ENCODE results near the gene ZFP36L1.
"Not testable (repeated sequence)": the region's sequence is repeated elsewhere in the genome, so short reads cannot be mapped to it uniquely, and the experiment has no call there.

Gene ZFP36L1

GRCh38 chr14:68766299-68767247 lies 26.3 kb downstream of the ZFP36L1 start:
- no peaks in the 10 kb centered on the region for H3K9me3 ChIP-seq (ENCODE audit: severe bottlenecking)
- DNase-seq (ENCODE audit: low spot score) (no peak), ATAC-seq (ENCODE audit: low read depth) (no peak)
- TF ChIP-seq CTCF (IDR thresholded peaks at IDR 0.05; ENCODE audit: poor library complexity, severe bottlenecking), result no peak
- H3K4me1 ChIP-seq (ENCODE audit: insufficient read depth, poor library complexity, severe bottlenecking), result no peaks in the 10 kb centered on the region
- no peaks in the 10 kb centered on the region for H3K36me3 ChIP-seq (ENCODE audit: low read depth)
- H3K27me3 ChIP-seq (ENCODE audit: insufficient read depth, poor library complexity, severe bottlenecking), result no peaks in the 10 kb centered on the region
- no peak overlapping the region for H3K27ac ChIP-seq (ENCODE audit: poor library complexity, severe bottlenecking)
- H3K4me3 ChIP-seq (ENCODE audit: severe bottlenecking), result no peak overlapping the region

GRCh38 chr14:68763843-68764242 lies 29.0 kb downstream of the ZFP36L1 start:
- not testable (repeated sequence) for ATAC-seq (ENCODE audit: low read depth); H3K27ac ChIP-seq (ENCODE audit: poor library complexity, severe bottlenecking); DNase-seq (ENCODE audit: low spot score); H3K36me3 ChIP-seq (ENCODE audit: low read depth); H3K4me1 ChIP-seq (ENCODE audit: insufficient read depth, poor library complexity, severe bottlenecking); H3K27me3 ChIP-seq (ENCODE audit: insufficient read depth, poor library complexity, severe bottlenecking); H3K4me3 ChIP-seq (ENCODE audit: severe bottlenecking); H3K9me3 ChIP-seq (ENCODE audit: severe bottlenecking)

GRCh38 chr14:68762953-68763764 lies 29.7 kb downstream of the ZFP36L1 start:
- H3K27me3 ChIP-seq (ENCODE audit: insufficient read depth, poor library complexity, severe bottlenecking), result no peaks in the 10 kb centered on the region
- H3K36me3 ChIP-seq (ENCODE audit: low read depth), result no peaks in the 10 kb centered on the region
- no peak overlapping the region for H3K4me3 ChIP-seq (ENCODE audit: severe bottlenecking)
- no peak for DNase-seq (ENCODE audit: low spot score)
- no peak overlapping the region for H3K27ac ChIP-seq (ENCODE audit: poor library complexity, severe bottlenecking)
- TF ChIP-seq CTCF (IDR thresholded peaks at IDR 0.05; ENCODE audit: poor library complexity, severe bottlenecking), result no peak
- ATAC-seq (ENCODE audit: low read depth), result no peak
- H3K9me3 ChIP-seq (ENCODE audit: severe bottlenecking), result no peaks in the 10 kb centered on the region
- H3K4me1 ChIP-seq (ENCODE audit: insufficient read depth, poor library complexity, severe bottlenecking), result no peaks in the 10 kb centered on the region

- TF ChIP-seq CTCF (IDR thresholded peaks at IDR 0.05; ENCODE audit: poor library complexity, severe bottlenecking), result no peak
- Histone ChIP-seq H3K36me3 (ENCODE audit: low read depth) (no peaks in the 10 kb centered on the region), H3K9me3 (ENCODE audit: severe bottlenecking) (no peaks in the 10 kb centered on the region), H3K4me1 (ENCODE audit: insufficient read depth, poor library complexity, severe bottlenecking) (no peaks in the 10 kb centered on the region), H3K27ac (ENCODE audit: poor library complexity, severe bottlenecking) (no peak overlapping the region), H3K27me3 (ENCODE audit: insufficient read depth, poor library complexity, severe bottlenecking) (no peaks in the 10 kb centered on the region), H3K4me3 (ENCODE audit: severe bottlenecking) (no peak overlapping the region)
- ATAC-seq (ENCODE audit: low read depth), result no peak
- DNase-seq (ENCODE audit: low spot score), result no peak
Measured at GRCh38 chr14:68761391-68761790, 31.5 kb downstream of the ZFP36L1 start.

- Histone ChIP-seq H3K27me3 (ENCODE audit: insufficient read depth, poor library complexity, severe bottlenecking) (no peaks in the 10 kb centered on the region), H3K27ac (ENCODE audit: poor library complexity, severe bottlenecking) (no peak overlapping the region), H3K36me3 (ENCODE audit: low read depth) (no peaks in the 10 kb centered on the region), H3K9me3 (ENCODE audit: severe bottlenecking) (no peaks in the 10 kb centered on the region), H3K4me3 (ENCODE audit: severe bottlenecking) (no peak overlapping the region), H3K4me1 (ENCODE audit: insufficient read depth, poor library complexity, severe bottlenecking) (no peaks in the 10 kb centered on the region)
- no peak for TF ChIP-seq CTCF (IDR thresholded peaks at IDR 0.05; ENCODE audit: poor library complexity, severe bottlenecking)
- DNase-seq (ENCODE audit: low spot score), result no peak
- ATAC-seq (ENCODE audit: low read depth), result no peak
Measured at GRCh38 chr14:68760761-68761160, 32.1 kb downstream of the ZFP36L1 start.

All from RWPE2 (cell line).